GM19452 (cell line): ENCODE measurements around the gene UQCR10.
"Not testable (repeated sequence)": the region's sequence is repeated elsewhere in the genome, so short reads cannot be mapped to it uniquely, and the experiment has no call there.

ENCODE experiments used
- ATAC-seq: cut with Tn5 transposase; IDR thresholded peaks from one replicate; pipeline ENCODE4 v1.9.1; 2021; ENCODE audit not compliant: unreplicated experiment

Gene UQCR10

DNA sequence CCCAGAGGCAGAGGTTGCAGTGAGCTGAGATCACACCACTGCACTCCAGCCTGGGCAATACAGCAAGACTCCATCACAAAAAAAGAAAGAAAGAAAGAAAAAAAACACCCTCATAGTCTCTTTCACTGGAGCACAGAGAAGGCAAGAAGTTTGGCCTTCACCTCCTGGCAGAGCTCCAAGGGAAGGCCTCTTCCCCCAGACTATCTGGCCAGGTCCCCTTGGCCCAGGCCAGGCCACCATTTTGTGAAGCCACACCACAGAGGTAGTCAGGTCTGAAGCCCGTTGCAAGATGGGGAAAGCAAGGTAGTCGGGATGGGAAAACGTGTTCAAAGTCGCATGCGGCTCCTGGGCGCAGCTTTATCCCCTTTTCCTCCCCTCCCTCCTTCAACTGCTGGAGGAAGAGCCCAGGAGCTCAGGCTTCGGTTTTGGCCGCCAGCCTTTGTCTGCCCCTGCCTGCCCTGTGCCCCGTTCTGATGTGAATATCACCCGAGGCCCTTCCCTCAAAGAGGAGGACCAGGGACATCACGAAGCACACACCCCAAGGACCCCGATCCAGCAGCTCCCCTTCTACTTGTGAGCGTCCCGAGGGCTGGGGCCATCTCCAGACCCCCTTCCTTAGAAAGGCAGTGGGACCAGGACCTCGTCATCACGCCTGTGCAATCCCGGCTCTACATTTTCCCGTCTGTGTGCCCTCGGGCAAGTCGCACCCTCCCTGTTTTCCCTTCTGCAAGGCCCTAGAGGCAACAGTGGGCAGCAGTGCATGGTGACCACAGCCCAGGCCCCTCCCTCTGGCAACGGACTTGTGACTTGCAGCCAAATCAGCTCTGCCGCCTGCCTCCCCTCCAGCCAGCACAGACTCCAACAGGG is 29.7 kb upstream of the UQCR10 start:
- ATAC-seq: no peak

DNA sequence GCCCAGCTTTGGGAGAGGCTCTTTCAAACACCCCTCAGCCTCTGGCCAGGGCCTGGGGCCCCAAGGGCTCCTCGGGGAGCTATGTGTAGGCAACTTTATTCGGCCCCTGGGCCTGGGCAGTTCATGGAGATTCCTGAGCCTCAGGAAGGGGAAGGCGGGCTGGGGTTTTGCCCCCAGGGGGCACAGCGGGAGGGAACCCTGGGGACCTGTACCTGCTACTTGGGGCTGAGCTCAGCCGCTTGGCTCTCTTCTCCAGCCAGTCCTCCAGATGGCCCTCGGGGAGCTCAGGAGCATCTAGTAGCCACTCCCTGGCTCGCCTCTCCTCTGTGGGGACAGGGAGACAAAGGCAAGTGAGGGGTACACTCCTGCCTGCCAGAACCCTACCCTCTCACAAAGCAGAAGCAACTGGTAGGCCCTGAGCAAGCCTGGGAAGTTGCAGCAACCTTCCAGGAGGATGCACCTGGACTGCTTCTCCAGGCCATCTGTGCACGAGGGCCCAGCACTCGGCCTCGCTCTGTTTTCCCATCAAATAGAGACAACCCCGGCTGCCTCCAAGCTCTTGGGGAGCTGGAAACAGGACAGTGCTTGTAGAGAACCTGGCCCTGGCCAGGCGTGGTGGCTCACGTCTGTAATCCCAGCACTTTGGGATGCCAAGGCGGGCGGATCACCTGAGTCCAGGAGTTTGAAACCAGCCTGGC is 28.9 kb upstream of the UQCR10 start:
- ATAC-seq: no peak

DNA sequence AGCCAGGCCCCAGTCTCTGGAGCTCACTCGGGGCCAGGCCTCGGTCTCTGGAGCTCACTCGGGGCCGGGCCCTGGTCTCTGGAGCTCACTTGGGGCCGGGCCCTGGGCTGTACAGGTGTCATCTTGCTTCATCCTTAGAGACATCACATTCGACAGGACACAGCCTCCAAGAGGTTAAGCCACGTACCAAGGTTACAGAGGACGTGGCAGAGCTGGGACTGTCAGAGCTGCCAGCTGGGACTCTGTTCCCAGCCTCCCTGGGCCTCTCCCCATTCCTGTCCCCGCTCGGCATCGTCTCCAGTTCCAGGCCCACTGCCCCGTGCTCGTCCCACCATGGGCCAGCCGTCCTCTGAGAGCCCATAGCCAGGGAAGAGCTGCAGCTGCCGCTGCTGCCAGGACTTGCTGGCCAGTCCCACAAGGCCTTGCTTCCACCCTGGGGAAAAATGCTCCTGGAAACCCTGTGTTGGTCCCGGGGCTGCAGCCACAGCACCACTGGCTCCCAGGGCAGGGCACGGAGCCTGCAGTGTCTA is 27.8 kb upstream of the UQCR10 start:
- no peak for ATAC-seq

DNA sequence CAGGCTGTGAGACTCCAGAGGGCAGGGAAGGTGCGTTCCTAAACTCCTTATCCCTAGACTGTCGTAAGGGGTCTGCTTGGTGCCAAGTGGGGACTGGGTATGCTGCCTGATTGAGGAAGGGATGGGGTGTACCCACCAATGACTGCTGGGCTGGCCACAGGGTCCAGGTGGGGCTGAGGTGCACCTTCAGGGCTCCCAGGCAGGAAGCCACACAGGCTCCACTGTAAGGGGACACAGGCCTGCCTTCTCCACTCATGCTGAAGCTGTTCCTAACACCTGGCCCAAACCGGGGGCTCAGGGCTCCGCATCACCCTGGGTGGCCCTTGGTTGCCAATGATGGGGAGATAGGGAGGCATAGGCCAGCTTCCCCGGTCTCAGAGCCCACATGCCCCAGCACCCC is 27.0 kb upstream of the UQCR10 start:
- no peak for ATAC-seq

DNA sequence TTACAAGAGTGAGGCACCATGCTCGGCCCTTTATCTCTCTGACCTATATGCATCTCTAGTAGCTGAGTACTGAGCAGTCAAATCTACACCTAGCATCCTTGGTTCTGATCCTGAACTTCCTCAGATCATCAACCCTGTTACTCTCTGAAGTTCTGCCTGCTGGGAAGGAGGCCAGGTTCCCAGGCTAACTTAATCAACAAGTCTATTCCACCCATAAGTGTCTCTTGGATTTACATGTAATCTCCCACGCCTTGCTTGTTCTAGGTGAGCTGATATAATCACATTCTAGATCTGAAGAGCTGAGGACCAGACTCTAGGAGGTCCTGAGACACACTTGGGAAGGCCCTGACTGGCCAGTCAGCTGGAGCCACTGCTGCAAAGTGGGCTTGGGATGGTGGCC is 25.2 kb upstream of the UQCR10 start:
- no peak for ATAC-seq

DNA sequence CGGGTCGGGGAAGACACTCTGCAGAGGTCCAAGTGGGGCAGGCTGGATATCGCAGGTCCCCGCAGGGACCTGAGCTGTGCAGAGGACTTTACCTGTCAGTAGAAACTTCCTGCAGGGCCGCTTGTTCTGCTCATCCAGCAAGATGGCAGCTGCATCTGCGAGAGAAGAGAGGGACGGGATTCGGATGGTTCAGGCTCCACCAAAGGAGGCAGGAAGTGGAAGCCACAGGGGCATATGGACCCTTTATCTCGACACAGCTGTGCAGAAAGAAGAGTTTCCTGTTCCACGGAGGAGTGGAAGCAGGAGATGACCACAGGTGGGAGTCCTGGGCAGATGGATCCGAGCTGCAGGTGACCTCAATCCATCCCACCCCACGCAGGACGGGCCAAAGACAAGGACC is 24.8 kb upstream of the UQCR10 start:
- no peak for ATAC-seq

DNA sequence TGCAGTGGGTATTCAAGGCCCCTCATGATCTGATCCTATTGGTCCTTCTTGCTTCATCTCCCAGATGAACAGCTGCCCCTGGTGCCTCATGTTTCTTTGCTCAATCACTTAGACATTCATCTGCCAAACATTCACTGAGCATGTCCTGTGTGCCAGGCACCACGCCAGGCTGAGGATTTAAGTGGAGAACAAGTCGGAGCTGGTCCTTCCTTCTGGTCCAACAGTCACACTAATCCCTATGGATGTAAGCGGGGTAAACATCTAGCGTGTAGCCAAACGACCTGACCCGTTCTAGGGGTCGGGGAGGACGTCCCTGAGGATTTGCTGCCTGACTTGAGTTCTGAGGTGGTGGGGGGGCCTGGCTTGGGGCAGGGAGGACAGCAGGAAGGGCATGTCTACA is 22.3 kb upstream of the UQCR10 start:
- no peak for ATAC-seq

DNA sequence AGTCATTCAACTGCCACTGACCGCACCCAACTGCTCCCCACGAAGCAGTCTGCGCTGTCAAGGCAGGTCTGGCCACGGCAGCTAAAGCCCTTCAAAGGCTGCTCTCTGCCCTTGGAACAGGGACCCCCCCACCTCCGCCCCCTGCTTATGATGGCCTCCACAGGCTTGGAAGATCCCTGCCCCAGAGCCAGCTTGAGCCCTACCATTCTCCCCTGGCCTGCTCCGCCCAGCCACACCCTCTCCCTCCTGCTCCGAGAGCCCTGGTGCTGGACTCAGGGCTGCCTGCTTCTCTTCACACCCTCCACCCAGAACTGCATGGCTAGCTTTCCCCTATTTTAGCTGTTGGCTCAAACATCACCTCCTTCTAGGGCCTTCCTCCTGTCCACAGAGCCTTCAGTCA is 19.3 kb upstream of the UQCR10 start:
- ATAC-seq: no peak

DNA sequence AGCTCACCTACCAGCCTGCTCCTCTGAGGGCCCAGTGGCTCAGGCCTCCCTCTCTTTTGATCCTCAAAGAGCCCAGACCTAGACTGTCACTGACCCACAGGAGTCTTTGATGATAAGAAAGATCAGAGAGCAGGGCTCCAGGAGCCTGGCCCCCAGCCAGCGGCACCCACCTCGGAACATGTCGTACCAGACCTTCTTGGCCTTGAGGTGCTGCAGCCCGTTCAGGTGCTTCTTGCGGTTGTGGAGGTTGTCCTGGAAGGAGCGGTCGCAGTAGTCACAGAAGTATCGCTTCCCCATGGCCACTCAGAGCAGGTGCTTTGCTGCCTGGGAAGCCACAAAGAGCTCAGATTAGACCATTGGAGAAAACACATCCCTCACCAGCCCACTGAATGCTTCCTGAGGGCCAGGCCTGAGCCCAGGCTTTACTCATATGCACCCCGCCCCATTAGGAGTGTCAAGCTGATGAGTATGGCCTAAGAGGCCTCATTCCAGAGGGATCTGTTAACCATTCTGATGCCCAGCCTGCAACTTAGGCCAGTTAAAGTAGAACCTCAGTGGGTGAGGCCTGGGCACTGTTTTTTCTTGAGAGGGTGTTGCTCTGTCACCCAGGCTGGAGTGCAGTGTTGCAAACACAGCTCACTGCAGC is 18.8 kb upstream of the UQCR10 start:
- no peak for ATAC-seq

DNA sequence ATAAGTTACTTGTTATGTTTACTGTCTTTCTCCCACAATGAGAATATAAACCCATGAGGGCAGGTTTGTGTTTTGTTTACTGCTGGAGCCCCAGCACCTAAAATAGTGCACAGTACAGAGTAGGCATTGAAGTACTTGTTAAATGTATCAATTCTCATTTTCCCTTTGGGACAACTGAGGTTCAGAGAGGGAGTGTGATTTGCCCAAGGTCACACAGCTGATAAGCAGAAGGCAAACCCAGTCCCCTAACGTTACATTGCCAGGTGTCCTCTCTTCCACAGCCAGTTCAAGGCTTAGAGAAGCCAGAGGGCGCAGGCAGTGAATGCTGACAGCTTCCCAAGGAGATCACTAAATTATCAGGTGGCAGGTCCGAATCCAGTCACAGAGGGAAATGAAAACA is 17.1 kb upstream of the UQCR10 start:
- ATAC-seq: no peak

DNA sequence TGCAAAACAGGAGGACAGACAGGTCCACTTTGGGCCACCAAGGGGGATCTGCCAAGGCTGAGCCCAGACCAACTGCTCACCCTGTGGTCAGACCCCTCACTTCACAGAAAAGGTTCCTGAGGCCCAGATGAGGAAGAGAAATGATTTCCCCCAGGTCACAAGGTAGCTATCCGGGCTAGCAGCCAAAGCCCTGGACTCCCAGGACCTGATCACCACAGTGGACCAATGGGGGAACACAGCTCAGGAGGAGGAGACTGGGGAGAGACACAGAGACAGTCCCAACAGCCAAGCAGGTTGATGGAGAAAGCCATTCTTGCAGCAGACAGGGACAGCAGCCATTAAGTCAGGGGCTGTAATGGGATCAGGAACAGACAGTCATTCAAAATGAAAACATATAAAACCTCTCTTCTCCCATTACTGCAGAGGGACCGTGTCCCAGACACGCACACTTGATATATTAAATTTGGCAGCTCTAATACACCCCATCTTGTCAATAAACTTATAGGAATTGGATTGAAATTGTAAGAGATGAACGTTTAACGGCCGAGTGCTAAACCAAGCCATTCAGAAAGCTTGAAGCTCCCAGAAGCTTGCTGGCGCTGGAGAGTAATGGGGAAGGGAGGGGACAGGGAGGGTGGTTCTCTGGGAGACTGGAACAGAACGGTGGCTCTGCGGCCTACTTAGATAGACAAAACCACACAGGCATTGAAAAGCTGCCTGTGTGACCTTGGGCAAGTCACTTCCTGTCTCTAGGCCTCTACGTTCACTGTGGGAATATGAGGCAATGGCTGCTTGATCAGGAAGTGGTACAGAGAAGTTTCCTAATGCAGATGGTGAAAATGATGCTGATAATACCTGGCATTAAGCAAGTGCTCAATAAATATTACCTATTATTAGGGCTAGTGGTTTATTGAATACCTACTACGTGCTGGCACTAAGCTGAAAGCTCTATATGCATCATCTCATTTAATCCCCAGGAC is 16.3 kb upstream of the UQCR10 start:
- ATAC-seq: no peak

DNA sequence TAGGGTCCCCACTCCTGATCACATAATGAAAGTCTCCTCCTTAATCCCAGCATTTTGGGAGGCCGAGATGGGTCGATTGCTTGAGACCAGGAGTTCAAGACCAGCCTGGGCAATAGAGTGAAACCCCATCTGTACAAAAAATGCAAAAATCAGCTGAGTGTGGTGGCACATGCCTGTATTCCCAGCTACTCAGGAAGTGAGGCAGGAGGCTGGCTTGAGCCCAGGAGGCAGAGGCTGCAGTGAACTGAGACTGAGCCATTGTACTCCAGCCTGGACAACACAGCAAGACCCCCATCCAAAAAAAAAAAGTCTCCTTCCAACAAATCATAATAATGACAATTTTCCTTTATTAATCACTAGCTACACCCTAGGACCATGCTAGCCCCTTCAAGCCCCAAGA is 15.5 kb upstream of the UQCR10 start:
- no peak for ATAC-seq

DNA sequence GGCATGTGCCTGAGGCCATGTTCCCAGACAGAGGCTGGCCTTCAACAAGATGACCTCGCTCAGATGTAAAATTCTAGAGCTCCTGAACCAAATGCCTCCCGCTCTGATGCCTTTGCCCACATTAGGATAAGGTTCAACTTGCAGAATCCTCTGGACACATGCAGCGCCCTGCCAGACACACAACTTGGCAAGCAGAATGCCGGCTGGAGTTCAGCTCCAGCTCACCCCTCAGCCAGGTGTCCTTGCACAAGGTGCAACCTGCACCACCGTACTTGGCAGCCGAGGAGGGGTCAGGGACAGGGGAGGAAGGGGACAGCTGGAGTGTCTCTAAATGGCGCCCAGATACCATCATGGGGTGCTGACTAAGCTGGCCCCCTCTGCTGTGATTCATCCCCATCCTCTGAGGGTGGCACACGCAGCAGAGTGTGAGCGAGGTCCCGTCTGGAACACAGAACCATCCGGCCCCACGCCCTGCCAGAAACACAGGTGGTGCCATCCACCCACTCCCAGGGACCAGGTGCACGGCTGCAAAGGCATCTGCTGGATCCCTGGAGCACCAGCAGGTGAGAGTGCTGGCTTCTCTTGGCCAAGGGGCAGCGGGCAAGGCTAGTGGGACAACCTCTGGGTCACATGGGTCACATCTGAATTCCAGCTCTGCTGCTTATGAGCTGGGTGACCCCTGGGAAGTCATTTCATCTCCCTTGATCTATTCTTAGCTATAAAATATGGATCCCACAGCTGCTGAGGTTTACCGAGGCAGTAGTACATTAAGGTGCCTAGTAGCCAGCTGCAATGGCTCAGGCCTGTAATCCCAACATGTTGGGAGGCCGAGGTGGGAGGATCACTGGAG is 13.1 kb upstream of the UQCR10 start:
- ATAC-seq: no peak

DNA sequence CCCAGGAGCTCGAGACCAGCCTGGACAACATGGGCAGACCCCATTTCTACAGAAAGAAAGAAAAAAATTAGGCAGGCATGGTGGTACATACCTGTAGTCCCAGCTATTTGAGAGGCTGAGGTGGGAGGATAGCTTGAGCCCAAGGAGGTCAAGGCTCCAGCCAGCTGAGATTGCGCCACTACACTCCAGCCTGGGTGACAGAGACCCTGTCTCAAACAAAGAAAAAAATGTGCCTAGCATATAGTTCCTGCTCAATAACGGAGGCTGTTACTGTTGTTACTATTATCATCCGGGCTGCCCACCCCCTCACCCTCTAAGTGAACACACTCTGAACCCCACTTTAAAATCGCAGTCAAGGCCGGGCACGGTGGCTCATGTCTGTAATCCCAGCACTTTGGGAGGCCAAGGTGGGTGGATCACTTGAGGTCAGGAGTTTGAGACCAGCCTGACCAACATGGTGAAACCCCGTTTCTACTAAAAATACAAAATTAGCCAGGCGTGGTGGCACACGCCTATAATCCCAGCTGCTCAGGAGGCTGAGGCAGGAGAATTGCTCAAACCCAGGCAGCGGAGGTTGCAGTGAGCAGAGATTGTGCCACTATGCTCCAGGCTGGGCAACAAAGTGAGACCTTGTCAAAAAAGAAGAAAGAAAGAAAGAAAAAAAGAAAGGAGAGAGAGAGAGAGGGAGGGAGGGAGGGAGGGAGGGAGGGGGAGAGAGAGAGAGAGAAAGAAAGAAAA is 12.3 kb upstream of the UQCR10 start:
- ATAC-seq: not testable (repeated sequence)

DNA sequence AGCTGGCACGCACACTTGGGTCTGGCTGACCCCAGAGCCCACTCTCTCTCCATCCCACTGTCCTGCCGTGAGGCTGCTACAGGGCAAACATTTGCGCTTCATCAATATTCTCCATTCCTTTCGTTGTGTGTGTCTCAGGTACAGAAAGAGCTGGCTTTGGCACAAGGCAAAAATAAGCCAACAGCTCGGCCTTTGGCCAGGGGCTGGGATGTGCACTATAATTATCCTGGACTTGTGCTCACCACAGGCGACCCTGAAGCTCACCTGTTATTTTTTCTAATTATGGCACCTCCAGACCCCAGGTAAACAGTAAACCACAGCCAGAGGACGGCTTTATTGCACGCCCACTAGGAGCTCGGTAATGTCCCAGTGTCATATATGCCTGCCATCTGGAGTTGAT is 11.3 kb upstream of the UQCR10 start:
- no peak for ATAC-seq

DNA sequence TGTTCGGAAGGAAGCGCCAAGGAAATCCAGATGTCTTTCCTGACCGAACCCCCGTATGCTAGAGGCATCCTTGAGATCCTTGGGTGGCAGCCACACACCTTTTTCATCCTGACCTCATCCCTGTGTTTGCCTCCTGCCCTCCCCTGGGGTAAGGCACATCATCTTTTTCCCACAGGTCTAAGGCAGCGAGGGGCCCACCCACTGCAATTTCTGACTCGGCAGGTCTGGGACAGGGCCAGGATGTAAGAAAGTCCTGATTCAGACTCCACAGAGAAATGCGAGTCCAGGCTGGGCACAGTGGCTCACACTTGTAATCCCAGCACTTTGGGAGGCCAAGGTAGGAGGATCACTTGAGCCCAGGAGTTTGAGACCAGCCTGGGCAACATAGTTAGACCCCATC is 10.8 kb upstream of the UQCR10 start:
- no peak for ATAC-seq

DNA sequence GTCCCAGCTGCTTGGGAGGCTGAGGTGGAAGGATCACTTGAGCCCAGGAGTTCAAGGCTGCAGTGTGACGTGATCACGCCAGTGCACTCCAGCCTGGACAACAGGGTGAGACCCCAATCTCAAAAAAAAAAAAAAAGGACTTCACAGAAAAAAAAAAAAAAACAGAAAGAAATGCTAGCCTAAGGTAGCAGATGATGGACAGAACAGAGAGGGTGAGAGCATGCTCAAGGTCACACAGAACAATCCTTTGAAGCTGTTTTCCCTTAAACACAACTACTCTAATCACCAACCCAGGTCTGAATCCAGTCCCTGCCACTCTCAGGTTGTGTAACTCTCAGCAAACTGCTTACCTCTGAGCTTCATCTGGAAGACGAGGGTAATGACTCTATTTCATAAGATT is 10.1 kb upstream of the UQCR10 start:
- no peak for ATAC-seq

DNA sequence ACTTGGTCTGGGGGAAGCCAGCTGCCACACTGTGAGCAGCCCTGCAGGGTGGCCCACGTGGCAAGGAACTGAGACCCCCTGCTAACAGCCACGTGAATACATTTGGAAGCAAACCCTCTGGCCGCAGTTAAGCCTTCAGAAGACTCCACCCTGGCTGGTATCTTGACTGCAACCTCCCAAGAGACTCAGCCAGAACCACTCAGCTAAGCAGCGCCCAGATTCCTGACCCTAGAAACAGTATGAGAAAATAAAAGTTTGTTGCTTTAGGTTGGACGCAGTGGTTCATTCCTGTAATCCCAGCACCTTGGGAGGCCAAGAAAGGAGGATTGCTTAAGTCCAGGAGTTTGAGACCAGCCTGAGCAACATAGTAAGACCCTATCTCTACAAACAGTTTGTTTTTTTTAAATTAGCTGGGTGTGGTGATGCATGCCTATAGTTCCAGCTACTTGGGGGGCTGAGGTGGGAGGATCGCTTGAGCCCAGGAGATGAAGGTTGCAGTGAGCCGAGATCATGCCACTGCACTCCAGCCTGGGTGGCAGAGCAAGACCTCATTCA is 9.0 kb upstream of the UQCR10 start:
- no peak for ATAC-seq

DNA sequence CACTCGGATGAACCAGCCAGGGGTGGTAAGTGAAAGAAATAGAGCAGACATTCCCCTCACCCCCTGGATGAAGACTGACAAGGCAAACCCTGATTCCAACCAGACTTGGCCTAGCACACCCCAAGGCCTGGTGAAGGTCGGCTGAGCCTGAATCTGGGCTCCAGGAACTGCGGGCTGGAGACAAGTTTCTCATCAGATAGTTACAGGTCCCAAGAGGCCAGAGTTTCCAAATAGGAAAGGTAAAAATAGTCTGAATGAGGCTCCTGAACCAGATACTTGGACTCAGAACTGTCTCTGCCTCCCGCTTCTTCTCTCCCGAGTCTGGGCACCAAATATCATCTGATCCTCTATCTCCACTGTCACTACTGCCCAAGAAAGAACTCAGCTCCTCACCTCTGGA is 8.2 kb upstream of the UQCR10 start:
- ATAC-seq: no peak
